Posterior vena cava (tissue), 2 donors: ENCODE data around the gene SP140L. TPM values are rescaled to one million over a fixed set of nuclear protein-coding genes. Genes with fewer than 3 reads are reported as not detected.
"Not testable (repeated sequence)": the region's sequence is repeated elsewhere in the genome, so short reads cannot be mapped to it uniquely, and the experiment has no call there.

Source experiments
- DNase-seq: peaks from one replicate; pipeline ENCODE4 v3.0.0-alpha.2; 2020; ENCODE audit warnings: low spot score
- intact Hi-C, 2 donors: fragments of 100-400 bp; cut with DNase I; formaldehyde crosslinking; loops; one replicate each; pipeline versions ENCODE4 v1.14.1 to v1.14.2; 2022 to 2023
- total RNA-seq, 2 donors: library from RNA; stranded (reverse); fragmentation: NEBNext Ultra II Directional; extraction: Animal tissue kit (Norgen Biotek cat#: 25700); gene quantifications; one replicate each; pipeline ENCODE4 v1.2.1, GENCODE V29; 2021
- donor health status: DM: yes; HTN: yes; CAD: no.
- donor health status: DM: yes; HTN: yes; CAD: no.

Gene SP140L
- total RNA-seq, 2 donors from 2014 or later = 10.1 to 17.0 TPM

DNA sequence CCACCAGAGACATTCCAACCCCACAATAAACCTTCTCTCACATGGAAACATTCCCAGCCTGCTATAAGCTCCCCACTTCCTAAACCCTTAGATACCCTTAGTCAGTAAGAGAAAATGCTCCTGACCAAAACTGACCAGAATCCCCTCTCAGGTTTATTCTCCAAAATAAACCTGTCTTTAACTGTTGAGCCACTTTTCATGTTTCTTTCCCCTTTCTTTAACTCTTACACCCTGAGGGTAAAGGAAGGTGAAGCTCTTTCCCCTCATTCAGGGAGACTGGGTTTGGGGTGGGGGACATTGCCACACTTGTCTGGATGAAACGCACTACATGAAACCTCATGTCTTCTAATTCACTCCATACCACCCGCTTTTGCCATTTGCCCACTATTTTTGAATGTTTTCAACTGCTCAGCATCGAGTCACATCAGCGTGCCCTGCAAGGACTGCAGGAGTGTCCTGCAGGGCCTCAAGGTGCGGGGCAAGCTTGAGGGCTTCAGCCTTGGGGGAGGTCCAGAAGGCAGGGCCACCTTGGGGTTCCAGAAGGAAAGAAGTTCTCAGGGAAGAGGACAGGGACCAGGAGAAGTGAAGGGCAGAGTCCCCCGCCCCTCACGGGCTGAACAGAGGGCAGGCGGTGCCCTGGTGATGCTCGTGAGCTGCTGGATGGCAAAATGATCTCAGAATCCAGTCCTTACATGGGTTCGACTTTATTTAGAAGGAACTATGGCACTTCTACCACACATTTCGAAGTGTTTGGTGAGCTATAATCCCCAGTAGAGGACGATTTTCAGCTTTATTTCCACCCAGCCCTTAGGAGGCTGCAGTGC is 4.2 kb upstream of the SP140L start:
- no peak for DNase-seq
- intact Hi-C loops = no loop called here

DNA sequence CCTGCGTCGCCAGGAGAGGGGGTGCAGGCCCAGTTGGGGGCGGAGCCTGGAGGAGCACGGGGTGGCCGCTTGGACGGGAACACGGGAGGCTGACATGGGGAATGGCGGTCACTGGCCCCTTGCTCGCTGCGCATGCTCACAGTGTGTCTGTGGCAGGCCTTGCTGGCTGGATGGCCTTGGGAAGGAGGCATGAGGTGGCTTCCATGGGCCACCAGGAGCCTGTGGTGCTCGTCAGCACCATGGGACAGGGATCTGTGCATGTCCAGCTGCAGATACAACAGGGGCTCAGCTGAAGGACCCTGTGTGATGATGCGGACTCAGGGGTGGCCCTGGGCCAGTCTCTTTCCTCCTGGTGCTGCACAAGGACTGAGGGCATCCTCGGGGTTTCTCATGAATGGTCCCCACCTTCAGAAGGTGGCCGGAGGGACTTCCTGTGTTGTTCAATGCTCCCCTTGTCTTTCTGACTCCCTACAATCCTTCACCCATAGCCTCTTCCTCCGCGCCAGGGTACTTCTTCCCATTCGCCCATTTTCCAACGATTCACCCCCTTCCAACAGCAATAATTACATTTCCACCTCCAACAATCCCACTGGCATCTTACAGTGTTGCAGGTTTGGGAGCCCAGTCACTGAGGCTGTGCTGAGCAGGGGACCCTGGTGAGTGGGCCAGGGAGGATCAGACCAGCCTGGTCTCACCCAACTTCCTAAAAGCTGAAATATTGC is 3.4 kb upstream of the SP140L start:
- intact Hi-C loops = no loop called here
- DNase-seq = no peak

DNA sequence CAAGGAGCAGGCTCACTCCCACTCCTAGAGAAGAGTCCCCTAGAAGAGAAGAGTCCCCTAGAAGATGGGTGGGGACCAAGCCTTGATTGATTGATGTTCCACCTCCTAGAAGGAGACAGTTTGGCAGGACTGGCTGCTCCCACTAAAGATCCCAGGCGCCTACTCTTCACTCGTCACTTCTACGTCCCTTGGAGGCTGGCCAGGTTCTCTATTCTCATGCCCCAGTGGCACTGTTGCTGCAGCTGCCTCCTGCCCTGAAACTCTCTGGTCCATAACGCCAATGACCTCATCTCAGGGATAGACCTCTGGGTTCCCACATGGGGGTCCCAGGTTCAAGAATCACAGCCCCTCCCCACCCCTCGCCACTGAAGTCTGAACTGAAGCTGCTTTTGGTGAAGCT is 2.5 kb upstream of the SP140L start:
- DNase-seq = no peak
- intact Hi-C loops = no loop called here

DNA sequence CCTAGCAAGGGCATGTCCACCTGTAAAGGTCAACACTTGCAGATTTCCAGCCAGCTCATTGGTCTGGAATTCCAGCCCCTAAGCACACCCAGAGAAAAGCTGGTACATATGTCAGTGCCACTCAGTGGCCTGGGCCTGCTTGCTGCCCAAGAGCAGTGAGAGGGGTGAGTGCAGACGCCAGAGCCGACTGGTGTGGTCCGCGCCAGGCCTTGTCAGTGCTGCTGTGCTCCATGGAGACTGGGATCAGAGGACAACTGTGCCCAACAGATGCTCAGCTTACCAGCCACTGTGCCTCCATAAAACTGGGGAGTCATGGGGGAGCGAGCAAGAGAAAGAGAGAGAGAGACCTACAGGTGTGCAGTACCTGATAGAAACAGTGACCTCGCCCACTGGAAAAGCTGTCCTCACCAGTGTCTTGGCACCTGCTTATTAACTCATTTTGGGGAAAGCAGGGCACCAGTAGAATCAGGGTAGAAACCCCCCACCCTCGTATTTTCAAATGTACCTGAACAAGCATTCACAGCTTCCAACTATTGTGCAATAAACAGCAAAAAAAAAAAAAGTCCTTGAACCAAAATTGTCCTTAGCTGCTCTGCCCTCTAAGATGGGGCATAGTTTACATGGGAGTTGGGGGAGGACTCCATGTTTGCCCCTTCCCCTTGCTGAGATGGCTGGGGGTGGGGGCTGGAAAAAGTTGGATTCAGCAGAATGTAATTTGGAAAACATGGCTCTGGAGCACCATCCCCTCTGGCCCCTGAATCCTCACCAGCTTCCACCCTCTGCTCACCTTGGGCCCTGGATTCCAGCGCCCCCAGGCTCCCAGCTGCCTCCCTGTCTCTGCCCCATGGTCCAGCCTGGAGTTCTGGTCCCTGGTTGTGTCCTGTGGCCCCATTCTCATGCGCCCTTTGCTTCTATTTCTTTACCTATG is 1.4 kb upstream of the SP140L start:
- DNase-seq = no peak
- intact Hi-C loops = no loop called here

DNA sequence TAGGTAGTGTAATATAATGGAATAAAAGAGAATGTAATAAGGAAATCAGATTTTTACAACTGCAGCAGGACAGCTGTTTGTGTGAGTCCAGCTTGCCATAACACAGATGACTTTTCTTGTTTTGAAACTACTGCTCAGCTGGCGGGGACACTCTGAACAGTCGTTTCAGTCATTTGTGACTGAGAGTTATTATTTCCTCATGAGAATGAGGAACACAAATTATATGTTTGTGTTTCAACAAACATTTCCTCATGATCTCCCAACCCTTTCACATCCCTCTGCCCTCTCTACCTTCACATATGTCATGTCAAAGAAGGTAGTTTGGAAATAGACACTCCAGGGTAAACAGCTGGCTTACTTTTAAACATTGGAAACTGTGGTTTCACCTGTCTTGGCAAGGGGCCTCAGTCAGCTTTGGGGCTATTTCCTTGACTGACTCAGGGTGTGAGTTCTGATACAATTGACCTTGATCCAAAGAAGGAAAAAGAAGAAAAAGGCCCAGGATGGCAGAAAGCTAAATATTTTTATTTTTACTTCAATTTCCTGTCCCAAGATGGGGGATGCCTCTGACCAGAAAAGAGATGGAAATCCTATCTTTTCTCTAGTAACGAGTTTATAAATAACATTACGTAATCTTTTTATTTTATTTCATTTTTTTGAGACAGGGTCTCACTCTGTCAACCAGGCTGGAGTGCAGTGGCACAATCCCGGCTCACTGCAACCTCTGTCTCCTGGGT is 593 bp downstream of the SP140L start:
- intact Hi-C loops = no loop called here
- DNase-seq = no peak

- no peak for DNase-seq
- intact Hi-C loops = no loop called here
Observed at GRCh38 chr2:230328155-230328458, 1.1 kb downstream of the SP140L start.

DNA sequence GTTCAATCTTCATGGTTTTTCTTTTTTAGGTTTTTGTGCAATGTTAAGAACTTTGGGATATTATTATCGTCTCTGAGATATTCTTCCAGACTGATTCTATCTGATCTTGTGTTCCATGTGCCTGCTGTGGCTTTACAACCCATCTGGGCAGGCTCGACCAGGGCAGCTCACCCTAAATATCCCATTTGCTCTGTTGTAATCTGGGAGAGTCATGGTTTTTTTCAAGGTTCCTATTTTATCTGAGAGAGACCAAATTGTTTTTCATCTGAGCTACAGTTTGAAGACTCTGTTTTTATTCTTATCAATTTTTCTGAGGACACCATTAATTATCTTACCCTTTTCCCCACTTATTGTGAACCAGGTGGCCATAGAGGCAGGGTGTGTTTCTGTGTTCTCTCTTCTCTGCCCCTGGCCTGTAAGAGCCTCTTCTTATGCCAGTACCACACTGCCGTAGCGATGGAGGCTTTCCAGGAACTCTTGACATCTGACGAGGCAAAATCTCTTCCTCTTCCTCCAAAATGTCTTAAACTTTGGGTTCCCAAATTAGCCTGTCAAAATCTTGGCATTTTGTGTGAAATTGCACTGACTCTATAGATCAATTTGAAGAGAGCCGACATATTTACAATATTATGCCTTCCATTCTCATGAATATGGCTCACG is 3.1 kb downstream of the SP140L start:
- DNase-seq = no peak
- intact Hi-C loops = no loop called here

DNA sequence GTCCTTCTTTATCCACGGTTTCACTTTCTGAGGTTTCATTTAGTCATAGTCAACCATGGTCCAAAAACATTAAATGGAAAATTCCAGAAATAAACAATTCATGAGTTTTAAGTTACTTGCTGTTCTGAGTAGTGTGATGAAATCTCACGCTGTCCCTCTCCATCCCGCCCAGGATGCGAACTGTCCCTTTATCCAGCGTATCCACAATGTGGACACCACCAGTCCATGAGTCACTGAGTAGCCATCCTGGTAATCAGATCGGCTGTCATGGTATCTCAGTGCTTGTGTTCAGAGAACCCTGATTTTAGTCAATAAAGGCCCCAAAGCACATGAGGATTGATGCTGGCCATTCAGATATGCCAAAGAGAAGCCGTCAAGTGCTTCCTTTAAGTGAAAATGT is 3.7 kb downstream of the SP140L start:
- intact Hi-C loops = no loop called here
- DNase-seq = no peak

- intact Hi-C loops = no loop called here
- no peak for DNase-seq
Observed at GRCh38 chr2:230335461-230335863, 8.5 kb downstream of the SP140L start.

DNA sequence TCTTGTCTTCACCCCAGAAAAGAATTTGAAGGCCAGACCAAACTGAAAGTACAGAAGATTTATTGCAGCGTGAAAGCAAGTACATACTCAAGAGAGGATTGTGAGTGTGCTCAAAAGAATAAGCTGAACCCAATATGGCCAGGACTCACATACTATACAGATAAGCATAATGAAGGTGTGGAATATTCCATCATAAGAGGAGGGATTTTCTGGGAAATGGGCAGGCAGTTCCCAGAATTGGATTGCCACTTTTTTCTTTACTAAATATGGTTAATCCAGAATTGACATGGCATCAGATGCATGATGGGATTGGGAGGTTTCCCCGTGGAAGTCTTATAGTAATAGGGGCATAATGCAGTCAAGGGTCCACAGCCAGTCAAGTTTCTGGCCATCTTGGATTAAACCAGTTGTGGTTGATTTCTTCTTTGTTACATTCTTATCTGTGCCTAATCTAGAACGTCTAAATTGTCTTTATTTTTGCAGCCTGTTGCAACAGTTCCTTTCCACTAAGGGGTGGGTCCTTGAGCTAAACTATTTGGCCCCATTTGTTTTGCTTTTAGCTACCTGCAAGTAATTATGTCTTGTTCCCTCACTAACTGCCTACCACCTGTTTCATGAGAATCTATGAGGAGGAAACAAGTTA is 9.0 kb downstream of the SP140L start:
- no peak for DNase-seq
- intact Hi-C loops = no loop called here

DNA sequence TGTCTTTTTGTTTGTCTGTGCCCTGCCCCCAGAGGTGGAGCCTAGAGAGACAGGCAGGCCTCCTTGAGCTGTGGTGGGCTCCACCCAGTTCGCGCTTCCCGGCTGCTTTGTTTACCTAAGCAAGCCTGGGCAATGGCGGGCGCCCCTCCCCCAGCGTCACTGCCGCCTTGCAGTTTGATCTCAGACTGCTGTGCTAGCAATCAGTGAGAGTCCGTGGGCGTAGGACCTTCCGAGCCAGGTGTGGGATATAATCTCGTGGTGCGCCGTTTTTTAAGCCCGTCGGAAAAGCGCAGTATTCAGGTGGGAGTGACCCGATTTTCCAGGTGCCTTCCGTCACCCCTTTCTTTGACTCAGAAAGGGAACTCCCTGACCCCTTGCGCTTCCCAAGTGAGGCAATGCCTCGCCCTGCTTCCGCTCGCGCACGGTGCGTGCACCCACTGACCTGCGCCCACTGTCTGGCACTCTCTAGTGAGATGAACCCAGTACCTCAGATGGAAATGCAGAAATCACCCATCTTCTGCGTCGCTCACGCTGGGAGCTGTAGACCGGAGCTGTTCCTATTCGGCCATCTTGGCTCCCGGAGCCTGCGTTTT is 15.0 kb downstream of the SP140L start:
- intact Hi-C loops, DNase-seq: not testable (repeated sequence)

GRCh38 chr2:230343041-230343624 is 16.1 kb downstream of the SP140L start:
- DNase-seq, intact Hi-C loops: not testable (repeated sequence)

GRCh38 chr2:230343747-230344146 is 16.8 kb downstream of the SP140L start:
- no peak for DNase-seq
- intact Hi-C loops = no loop called here

DNA sequence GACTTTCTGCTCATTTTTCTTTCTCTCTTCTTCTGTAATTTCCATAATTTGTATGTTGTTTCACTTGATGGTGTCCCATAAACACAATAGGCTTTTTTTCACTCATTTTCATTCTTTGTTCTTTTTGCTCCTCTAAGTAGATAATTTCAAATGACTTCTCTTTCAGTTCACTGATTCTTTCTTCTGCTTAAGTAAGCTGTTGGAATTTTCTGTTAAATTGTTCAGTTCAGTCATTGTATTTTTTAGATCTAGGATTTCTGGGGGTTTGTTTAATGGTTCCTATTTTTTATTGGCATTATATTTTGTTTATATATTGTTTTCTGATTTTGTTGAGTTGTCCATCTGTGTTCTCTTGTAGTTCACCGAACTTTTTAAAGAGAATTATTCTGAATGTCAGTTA is 19.5 kb downstream of the SP140L start:
- no peak for DNase-seq
- intact Hi-C loops = no loop called here

GRCh38 chr2:230346921-230347533 is 20.0 kb downstream of the SP140L start:
- no peak for DNase-seq
- intact Hi-C loops = no loop called here

DNA sequence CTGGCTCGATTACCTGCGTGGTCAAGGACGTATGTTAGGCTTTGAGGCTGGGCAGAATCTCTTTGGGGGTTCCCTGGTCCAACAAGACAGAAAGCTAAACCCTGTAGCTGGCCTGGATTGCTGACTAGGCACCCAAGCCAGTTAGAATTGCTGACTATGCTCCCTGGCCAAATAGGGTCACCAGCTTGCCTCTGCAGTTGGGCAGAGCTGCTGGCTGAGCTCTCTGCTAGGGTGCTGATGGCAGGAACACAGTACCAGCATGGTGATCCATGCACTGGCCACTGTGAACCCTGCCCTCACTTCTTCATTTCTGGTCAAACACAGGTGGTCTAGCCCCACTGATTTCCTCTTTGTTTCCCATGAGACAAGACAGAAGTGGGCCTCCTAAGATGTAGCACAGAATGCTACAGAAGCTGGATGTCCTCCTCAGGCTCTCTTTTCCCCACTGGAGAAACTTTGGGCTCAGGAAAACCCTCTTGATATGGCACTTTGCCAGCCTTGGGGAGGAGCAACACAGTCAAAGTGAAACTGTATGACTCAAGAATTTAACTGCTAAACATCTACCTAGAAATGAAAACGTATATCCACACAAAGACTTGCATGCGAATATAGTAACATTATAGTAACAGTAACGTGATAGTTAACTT is 20.8 kb downstream of the SP140L start:
- intact Hi-C loops = no loop called here
- DNase-seq = no peak

- intact Hi-C loops = no loop called here
- no peak for DNase-seq
Observed at GRCh38 chr2:230348787-230349186, 21.8 kb downstream of the SP140L start.
